Neural cell (in vitro differentiated cells): ENCODE measurements around the gene SAMD8.

ENCODE experiments used
- CTCF ChIP-seq: fragments of 450-650 bp; IDR thresholded peaks from 2 replicates; pipeline ENCODE4 v1.5.1; 2014; ENCODE audit warnings: antibody characterized with exemption, mild to moderate bottlenecking, moderate library complexity; ENCODE audit not compliant: poor library complexity, severe bottlenecking
- EZH2 ChIP-seq: fragments of 200-600, 300-800 bp; shearing (Covaris generic), sonication (generic); IDR thresholded peaks from 2 replicates; pipeline ENCODE4 v1.6.1; 2014; ENCODE audit warnings: antibody characterized with exemption, low read length, borderline replicate concordance, mild to moderate bottlenecking; ENCODE audit not compliant: insufficient read depth, poor library complexity, severe bottlenecking

GRCh38 chr10:75197906-75198305, 86.5 kb downstream of the SAMD8 start:
- TF ChIP-seq CTCF (no peak), EZH2 (no peak)
